SK-N-SH (cell line): Measurements from ENCODE around the gene BRPF3.

Experiments
- CHD2 ChIP-seq: fragments of 150-350 bp; IDR thresholded peaks from 2 replicates; pipeline ENCODE4 v1.6.1; 2018; ENCODE audit warnings: low read length; ENCODE audit not compliant: partially characterized antibody
- CTCF ChIP-seq: fragments of 200-600 bp; sonication (generic); IDR thresholded peaks from 2 replicates; pipeline ENCODE4 v1.6.1; 2017; ENCODE audit warnings: antibody characterized with exemption, mild to moderate bottlenecking, moderate library complexity
- POLR2AphosphoS5 ChIP-seq: IDR thresholded peaks from 2 replicates; pipeline ENCODE4 v1.6.1; 2012; ENCODE audit warnings: low read depth, low read length
- RAD21 ChIP-seq: IDR thresholded peaks from 2 replicates; pipeline ENCODE4 v1.6.1; 2012; ENCODE audit warnings: mild to moderate bottlenecking, low read length
- RCOR1 ChIP-seq: fragments of 150-350 bp; IDR thresholded peaks from 2 replicates; pipeline ENCODE4 v1.6.1; 2017; ENCODE audit warnings: antibody characterized with exemption, low read length
- TF ChIP-seq, protein P1 (sequence below): IDR thresholded peaks from 2 replicates; pipeline ENCODE4 v1.6.1; 2012; ENCODE audit warnings: mild to moderate bottlenecking, low read depth, low read length, moderate library complexity

GRCh38 chr6:36149476-36149875, 47.1 kb upstream of the BRPF3 start:
- TF ChIP-seq POLR2AphosphoS5 (no peak), RCOR1 (no peak), CTCF (no peak), CHD2 (no peak), RAD21 (no peak)
- TF ChIP-seq, protein P1, sequence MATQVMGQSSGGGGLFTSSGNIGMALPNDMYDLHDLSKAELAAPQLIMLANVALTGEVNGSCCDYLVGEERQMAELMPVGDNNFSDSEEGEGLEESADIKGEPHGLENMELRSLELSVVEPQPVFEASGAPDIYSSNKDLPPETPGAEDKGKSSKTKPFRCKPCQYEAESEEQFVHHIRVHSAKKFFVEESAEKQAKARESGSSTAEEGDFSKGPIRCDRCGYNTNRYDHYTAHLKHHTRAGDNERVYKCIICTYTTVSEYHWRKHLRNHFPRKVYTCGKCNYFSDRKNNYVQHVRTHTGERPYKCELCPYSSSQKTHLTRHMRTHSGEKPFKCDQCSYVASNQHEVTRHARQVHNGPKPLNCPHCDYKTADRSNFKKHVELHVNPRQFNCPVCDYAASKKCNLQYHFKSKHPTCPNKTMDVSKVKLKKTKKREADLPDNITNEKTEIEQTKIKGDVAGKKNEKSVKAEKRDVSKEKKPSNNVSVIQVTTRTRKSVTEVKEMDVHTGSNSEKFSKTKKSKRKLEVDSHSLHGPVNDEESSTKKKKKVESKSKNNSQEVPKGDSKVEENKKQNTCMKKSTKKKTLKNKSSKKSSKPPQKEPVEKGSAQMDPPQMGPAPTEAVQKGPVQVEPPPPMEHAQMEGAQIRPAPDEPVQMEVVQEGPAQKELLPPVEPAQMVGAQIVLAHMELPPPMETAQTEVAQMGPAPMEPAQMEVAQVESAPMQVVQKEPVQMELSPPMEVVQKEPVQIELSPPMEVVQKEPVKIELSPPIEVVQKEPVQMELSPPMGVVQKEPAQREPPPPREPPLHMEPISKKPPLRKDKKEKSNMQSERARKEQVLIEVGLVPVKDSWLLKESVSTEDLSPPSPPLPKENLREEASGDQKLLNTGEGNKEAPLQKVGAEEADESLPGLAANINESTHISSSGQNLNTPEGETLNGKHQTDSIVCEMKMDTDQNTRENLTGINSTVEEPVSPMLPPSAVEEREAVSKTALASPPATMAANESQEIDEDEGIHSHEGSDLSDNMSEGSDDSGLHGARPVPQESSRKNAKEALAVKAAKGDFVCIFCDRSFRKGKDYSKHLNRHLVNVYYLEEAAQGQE = no peak
